ENCODE data around the gene MED25. TPM values are rescaled to one million over a fixed set of nuclear protein-coding genes. Genes with fewer than 3 reads are reported as not detected.
A peak's percentile ranks its signal among the peaks of the same experiment; 100 is the strongest.

MED25 gene
- total RNA-seq (16.7 TPM), polyA plus RNA-seq (42.9 TPM)

- DNase-seq (ENCODE audit: extremely low spot score): peak; percentile 78
- WGBS: under 1% methylated on average over 57 of the region's 57 CpGs
- H3K4me1 ChIP-seq (ENCODE audit: insufficient read depth): no peaks in the 10 kb centered on the region
- no peaks in the 10 kb centered on the region for H3K36me3 ChIP-seq (ENCODE audit: insufficient read depth)
- peak within 1 kb of the TSS; percentile 87 for H3K27ac ChIP-seq (ENCODE audit: low read depth)
- H3K4me3 ChIP-seq (ENCODE audit: low read depth, low read length): peak within 1 kb of the TSS; percentile 63
These were observed at the start of gene MED25 for GRCh38 chr19:49817964-49818648. Gene MED25 (plus strand): TSS chr19:49818289. CDS start chr19:49818342, 53 bp downstream.

DNA sequence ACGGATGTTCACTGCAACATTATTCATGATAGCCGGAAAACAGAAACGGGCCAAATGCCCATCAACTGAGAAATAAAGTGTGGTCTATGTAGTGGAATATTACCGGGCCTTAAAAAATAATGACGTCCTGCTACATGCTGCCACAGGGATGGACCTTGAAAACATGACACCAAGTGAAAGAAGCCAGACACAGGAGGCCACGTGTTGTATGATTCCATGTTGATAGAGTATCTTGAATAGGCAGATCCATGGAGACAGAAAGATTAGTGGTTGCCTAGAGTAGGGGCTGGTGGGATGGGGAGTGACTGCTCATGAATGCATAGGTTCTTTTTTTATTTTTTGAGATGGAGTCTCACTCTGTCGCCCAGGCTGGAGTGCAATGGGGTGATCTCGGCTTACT lies 47.6 kb upstream of the MED25 start:
- WGBS: 82% methylated on average over 8 of the region's 8 CpGs
- DNase-seq (ENCODE audit: extremely low spot score): no peak
- H3K4me1 ChIP-seq (ENCODE audit: insufficient read depth): peaks cover 2% of the 10 kb centered on the region
- no peak overlapping the region for H3K27ac ChIP-seq (ENCODE audit: low read depth)
- H3K4me3 ChIP-seq (ENCODE audit: low read depth, low read length): no peak overlapping the region
- H3K36me3 ChIP-seq (ENCODE audit: insufficient read depth): no peaks in the 10 kb centered on the region

DNA sequence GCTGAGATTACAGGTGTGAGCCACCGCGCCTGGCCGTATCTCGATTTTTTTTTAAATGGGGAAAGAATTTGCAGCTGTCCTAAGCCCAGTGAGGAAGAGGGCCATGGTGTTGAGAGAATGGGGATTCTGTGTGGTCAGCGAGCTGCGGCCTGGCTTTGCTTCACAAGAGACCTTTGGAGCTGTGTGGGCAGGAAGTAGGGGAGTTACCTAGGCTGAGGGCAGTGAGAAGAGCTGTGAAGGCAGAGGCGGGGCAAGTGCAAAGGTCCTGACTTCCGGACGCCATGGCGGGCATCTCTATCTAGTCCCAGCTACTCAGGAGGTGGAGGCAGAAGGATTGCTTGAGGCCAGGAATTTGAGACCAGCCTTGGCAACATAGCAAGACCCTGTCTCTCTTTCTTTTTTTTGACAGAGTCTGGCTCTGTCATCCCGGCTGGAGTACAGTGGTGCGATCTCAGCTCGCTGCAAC lies 46.4 kb upstream of the MED25 start:
- Histone ChIP-seq H3K36me3 (ENCODE audit: insufficient read depth) (no peaks in the 10 kb centered on the region), H3K4me3 (ENCODE audit: low read depth, low read length) (no peak overlapping the region), H3K4me1 (ENCODE audit: insufficient read depth) (peaks cover 2% of the 10 kb centered on the region), H3K27ac (ENCODE audit: low read depth) (no peak overlapping the region)
- DNase-seq (ENCODE audit: extremely low spot score): no peak
- 83% methylated on average over 13 of the region's 13 CpGs for WGBS

DNA sequence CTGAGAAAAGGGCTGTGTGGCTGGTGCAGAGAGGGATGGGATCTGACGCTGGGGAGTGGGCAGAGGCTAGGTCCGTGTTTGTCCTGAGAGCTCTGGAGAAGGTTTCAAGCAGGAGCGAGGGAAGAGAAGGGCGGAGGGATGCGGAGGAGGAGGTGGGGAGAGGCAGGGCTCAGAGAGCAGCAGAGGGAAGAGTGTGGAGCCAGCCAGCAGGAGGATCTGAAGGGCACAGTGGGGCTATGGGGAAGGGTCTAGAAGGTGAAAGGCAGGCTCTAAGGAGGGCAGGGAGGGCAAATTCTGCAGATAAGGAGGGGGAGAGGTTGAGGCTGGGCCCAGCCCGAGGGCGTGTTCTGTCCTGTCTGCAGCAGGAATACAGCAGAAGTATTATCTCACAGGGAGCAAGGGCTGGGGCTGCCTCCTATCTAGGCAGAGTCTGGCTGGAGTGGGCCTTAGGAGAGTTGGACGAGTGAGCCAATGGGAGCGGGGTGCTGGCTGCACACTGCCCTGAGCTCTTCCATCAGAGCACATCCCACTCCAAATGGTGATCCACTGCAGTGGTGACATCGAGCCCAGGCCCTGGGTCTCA lies 45.1 kb upstream of the MED25 start:
- Histone ChIP-seq H3K27ac (ENCODE audit: low read depth) (no peak overlapping the region), H3K36me3 (ENCODE audit: insufficient read depth) (no peaks in the 10 kb centered on the region), H3K4me3 (ENCODE audit: low read depth, low read length) (no peak overlapping the region), H3K4me1 (ENCODE audit: insufficient read depth) (no peaks in the 10 kb centered on the region)
- no peak for DNase-seq (ENCODE audit: extremely low spot score)
- WGBS: 85% methylated on average over 10 of the region's 10 CpGs

DNA sequence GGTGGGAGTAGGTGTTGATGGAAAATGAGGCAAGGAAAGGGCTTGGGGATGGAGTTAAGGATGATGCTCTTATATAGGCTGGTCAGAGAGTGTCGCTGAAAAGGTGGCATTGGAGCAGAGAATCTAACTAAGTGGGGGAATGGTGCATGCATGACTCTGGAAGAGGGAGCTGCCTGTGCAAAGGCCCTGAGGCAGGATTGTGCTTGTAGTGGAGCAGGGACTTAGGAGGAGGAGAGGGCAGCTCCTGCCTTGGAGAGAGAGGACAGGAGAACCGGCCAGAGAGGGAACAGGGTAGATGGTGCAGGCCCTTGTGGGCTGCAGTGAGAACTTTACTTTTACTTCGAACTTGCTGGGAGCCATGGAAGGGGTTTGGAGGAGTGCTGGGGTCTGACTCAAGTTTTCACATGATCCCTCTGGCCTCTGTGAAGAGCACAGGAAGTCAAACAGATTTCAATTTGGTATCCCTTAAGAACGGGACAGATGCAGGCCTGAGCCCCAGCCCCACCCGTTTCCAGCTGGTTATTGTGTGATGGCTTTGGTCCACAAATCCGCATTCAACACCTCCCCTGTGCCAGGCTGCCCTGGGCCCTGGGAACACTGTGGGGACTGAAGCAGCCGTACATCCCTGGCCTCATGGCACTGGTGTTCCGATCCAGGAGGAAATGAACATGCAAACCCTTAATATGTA lies 44.3 kb upstream of the MED25 start:
- H3K27ac ChIP-seq (ENCODE audit: low read depth): no peak overlapping the region
- DNase-seq (ENCODE audit: extremely low spot score): no peak
- no peaks in the 10 kb centered on the region for H3K4me1 ChIP-seq (ENCODE audit: insufficient read depth)
- no peak overlapping the region for H3K4me3 ChIP-seq (ENCODE audit: low read depth, low read length)
- 71% methylated on average over 8 of the region's 8 CpGs for WGBS
- H3K36me3 ChIP-seq (ENCODE audit: insufficient read depth): no peaks in the 10 kb centered on the region

- Histone ChIP-seq H3K4me3 (ENCODE audit: low read depth, low read length) (no peak overlapping the region), H3K27ac (ENCODE audit: low read depth) (no peak overlapping the region), H3K4me1 (ENCODE audit: insufficient read depth) (no peaks in the 10 kb centered on the region), H3K36me3 (ENCODE audit: insufficient read depth) (no peaks in the 10 kb centered on the region)
- WGBS: 96% methylated on average over 8 of the region's 8 CpGs
- DNase-seq (ENCODE audit: extremely low spot score): no peak
These were observed 43.1 kb upstream of the MED25 start for GRCh38 chr19:49774969-49775368.

- no peak for DNase-seq (ENCODE audit: extremely low spot score)
- WGBS: 94% methylated on average over 20 of the region's 20 CpGs
- no peaks in the 10 kb centered on the region for H3K36me3 ChIP-seq (ENCODE audit: insufficient read depth)
- H3K27ac ChIP-seq (ENCODE audit: low read depth): no peak overlapping the region
- no peaks in the 10 kb centered on the region for H3K4me1 ChIP-seq (ENCODE audit: insufficient read depth)
- no peak overlapping the region for H3K4me3 ChIP-seq (ENCODE audit: low read depth, low read length)
These were observed 42.2 kb upstream of the MED25 start for GRCh38 chr19:49775742-49776370.

DNA sequence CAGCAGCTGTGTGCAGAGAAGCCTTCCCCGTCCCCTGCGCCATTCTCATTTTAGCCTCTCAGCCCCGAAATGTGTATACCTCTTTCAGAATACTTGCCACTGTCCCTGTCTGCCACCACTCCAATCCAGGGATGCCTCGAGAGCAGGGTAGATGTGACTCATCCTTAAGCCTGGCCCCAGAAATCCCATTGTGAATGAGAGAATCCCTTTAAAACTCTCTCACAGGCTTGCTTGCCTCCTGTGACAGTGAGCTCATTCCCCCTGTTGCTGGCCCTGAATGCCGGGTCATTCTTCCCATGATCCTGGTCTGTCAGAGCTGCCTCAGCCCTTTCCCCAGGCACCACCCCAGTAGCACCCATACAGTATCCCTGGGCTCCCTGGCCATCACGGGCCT lies 41.7 kb upstream of the MED25 start:
- Histone ChIP-seq H3K36me3 (ENCODE audit: insufficient read depth) (no peaks in the 10 kb centered on the region), H3K4me3 (ENCODE audit: low read depth, low read length) (no peak overlapping the region), H3K4me1 (ENCODE audit: insufficient read depth) (no peaks in the 10 kb centered on the region), H3K27ac (ENCODE audit: low read depth) (no peak overlapping the region)
- WGBS: 89% methylated on average over 6 of the region's 6 CpGs
- DNase-seq (ENCODE audit: extremely low spot score): no peak

- H3K4me1 ChIP-seq (ENCODE audit: insufficient read depth): no peaks in the 10 kb centered on the region
- no peak for DNase-seq (ENCODE audit: extremely low spot score)
- H3K27ac ChIP-seq (ENCODE audit: low read depth): no peak overlapping the region
- 79% methylated on average over 11 of the region's 11 CpGs for WGBS
- no peaks in the 10 kb centered on the region for H3K36me3 ChIP-seq (ENCODE audit: insufficient read depth)
- H3K4me3 ChIP-seq (ENCODE audit: low read depth, low read length): no peak overlapping the region
These were observed 38.1 kb upstream of the MED25 start for GRCh38 chr19:49779731-49780555.

DNA sequence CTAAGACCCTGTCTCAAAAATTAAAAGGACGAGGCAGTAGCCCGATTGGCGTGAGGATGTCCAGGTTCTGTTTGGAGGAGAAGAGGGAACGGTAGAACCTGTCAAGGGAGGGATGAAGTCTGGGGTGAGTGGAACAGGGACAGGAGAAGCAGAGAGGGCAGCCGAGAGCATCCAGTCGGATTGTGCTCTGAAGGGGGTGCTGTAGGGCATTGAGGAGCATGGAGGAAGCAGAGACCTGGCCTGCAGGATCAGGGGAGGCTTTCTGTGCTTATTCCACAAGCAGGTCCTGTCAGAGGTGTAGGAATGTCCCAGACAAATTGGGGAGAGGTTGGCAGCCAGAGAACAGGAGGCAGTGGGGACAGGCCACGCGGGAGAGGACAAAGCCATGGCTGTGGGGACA lies 37.2 kb upstream of the MED25 start:
- H3K4me1 ChIP-seq (ENCODE audit: insufficient read depth): no peaks in the 10 kb centered on the region
- no peaks in the 10 kb centered on the region for H3K36me3 ChIP-seq (ENCODE audit: insufficient read depth)
- DNase-seq (ENCODE audit: extremely low spot score): no peak
- WGBS: 83% methylated on average over 8 of the region's 8 CpGs
- no peak overlapping the region for H3K27ac ChIP-seq (ENCODE audit: low read depth)
- H3K4me3 ChIP-seq (ENCODE audit: low read depth, low read length): no peak overlapping the region

GRCh38 chr19:49781394-49781793 lies 36.7 kb upstream of the MED25 start:
- DNase-seq (ENCODE audit: extremely low spot score): no peak
- H3K4me1 ChIP-seq (ENCODE audit: insufficient read depth): no peaks in the 10 kb centered on the region
- no peaks in the 10 kb centered on the region for H3K36me3 ChIP-seq (ENCODE audit: insufficient read depth)
- H3K27ac ChIP-seq (ENCODE audit: low read depth): no peak overlapping the region
- WGBS: 91% methylated on average over 7 of the region's 7 CpGs
- H3K4me3 ChIP-seq (ENCODE audit: low read depth, low read length): no peak overlapping the region

DNA sequence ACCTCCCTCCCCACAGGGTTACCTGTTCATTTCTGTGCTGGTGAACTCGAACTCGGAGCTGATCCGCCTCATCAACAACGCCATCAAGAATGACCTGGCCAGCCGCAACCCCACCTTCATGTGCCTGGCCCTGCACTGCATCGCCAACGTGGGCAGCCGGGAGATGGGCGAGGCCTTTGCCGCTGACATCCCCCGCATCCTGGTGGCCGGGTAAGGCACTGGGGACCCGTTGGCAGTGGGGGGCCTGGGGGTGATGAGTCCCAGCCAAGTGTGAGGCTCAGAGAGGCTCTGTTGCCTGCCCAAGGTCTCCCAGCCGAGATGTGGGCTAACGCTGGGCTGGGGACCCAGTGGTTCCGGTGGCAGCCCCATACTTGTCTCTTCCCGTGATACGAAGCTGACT lies 35.6 kb upstream of the MED25 start:
- Histone ChIP-seq H3K36me3 (ENCODE audit: insufficient read depth) (no peaks in the 10 kb centered on the region), H3K4me3 (ENCODE audit: low read depth, low read length) (no peak overlapping the region), H3K27ac (ENCODE audit: low read depth) (no peak overlapping the region), H3K4me1 (ENCODE audit: insufficient read depth) (no peaks in the 10 kb centered on the region)
- WGBS: 95% methylated on average over 18 of the region's 18 CpGs
- DNase-seq (ENCODE audit: extremely low spot score): no peak

GRCh38 chr19:49786376-49786820 lies 31.7 kb upstream of the MED25 start:
- WGBS: 59% methylated on average over 9 of the region's 9 CpGs
- no peak for DNase-seq (ENCODE audit: extremely low spot score)
- Histone ChIP-seq H3K4me3 (ENCODE audit: low read depth, low read length) (no peak overlapping the region), H3K36me3 (ENCODE audit: insufficient read depth) (no peaks in the 10 kb centered on the region), H3K4me1 (ENCODE audit: insufficient read depth) (no peaks in the 10 kb centered on the region), H3K27ac (ENCODE audit: low read depth) (no peak overlapping the region)
